NCI-H146 treated with DMSO at 0.1 percent for 48 hours (cell line): Measurements from ENCODE around the gene PRTG.
"Not testable (repeated sequence)": the region's sequence is repeated elsewhere in the genome, so short reads cannot be mapped to it uniquely, and the experiment has no call there.

Experiments used
- DNase-seq: peaks from one replicate; lab custom pipeline; 2025; ENCODE audit not compliant: unreplicated experiment; lab: John Stamatoyannopoulos, UW

PRTG gene

DNA sequence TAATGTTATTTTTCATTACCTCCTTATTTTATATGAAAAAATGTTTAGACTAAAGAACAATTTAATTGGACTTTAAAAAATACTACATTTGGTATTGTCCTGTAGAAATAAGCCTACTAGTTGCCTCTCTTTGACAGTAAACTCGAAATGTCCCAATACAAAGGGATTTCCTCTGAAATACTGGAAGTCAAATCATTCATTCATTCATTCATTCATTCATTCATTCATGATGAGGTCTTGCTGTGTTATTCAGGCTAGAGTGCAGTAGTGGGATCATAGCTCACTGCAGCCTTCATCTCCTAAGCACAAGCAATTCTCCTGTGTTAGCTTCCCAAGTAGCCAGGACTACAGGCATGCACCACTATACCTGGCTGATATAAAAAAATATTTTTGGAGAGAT, 104.2 kb downstream of the PRTG start:
- no peak for DNase-seq

- DNase-seq, result no peak
Measured at GRCh38 chr15:55637086-55637485, 105.9 kb downstream of the PRTG start.

- no peak for DNase-seq
Measured at GRCh38 chr15:55633731-55634130, 109.2 kb downstream of the PRTG start.

GRCh38 chr15:55632434-55632833, 110.5 kb downstream of the PRTG start:
- DNase-seq, result no peak

- no peak for DNase-seq
Measured at GRCh38 chr15:55630858-55631257, 112.1 kb downstream of the PRTG start.

DNA sequence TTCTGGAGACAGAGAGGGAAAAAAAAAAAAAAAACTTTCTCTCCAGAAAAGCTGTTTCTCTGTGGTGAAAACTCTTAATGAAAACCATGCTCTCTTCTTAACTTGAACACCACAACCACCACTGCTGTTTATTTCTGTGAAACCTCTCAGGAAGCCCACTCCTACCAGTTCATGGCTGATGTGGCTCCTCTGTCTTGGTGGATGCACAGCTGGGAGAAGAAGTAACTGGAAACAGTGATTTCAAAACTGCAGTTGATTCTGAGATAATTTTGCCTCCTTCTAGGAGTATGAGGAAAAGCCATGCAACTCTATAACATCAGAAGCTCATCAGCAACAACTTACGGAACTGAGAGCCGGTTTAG, 114.6 kb downstream of the PRTG start:
- DNase-seq, result no peak

- no peak for DNase-seq
Measured at GRCh38 chr15:55627730-55628368, 115.1 kb downstream of the PRTG start.

DNA sequence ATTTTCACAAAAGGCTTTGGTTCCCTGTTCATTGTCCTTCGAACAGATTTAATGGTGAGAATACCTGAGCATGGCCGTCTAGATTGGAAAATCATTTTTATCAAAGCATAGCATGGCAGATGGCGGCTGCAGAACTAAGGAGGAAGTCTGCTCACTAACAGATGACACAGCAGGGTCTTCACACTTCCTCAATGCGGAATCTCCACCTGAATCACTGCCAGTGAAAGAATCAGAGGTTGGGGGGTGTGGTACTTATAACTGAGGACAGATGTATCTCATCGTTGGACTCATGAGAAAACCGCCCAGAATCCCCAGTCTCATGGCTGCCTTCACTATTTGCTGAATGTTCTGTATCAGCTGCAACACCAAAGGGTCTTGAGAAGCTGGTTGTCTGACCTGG, 123.2 kb downstream of the PRTG start:
- no peak for DNase-seq

DNA sequence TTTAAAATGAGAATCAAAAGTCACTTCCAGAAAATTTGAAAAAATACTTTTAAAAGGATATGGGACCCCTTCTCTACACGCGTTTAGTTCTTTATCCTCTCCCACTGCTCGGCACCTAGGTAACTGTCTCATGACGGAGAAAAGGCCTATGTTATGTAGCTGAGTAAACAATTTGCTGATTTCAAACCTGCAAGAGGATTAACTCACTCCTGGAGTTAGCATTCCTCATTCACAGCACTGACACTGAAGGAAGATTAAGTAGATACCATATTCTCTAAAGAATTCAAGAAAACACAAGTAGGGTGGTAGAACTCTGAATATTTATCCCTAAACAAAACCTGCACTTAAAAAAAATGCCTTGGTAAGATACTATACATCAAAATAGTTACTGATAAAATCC, 124.6 kb downstream of the PRTG start:
- no peak for DNase-seq

DNA sequence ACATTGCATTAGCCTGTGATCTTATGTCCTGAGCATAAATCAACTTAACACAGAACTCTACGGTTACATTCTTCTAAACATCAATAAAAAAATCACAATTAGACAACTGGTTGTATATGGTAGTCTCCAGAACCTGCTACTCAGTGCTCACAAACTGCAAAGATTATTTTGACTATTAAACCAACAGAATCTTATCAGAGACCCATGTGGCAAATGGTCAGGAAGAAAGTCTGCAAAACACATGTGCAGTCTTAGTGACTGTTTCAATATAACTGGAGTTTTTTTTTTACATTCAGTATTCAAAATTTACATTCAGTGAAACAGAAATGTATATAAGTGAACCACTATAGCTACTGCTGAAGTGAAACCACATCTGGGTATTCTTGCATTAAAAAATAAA, 127.5 kb downstream of the PRTG start:
- no peak for DNase-seq

DNA sequence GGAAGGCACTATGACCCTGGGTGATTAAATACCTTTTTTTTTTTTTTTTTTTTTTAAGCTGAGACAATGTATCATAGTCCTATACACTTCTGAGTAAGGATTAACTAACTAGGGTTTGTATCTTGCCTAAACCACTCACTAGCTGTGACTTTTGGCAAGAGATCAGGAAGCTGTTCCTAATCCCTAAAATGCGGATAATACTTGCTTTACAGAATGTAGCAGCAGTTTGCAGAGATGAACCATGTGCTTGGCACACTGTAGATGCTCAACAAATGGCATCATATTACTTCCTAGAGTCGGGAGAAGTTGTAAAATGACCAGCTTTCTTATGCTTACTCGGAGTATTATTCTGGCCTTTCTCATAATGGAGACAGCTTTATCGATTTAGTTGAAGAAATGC, 129.2 kb downstream of the PRTG start:
- no peak for DNase-seq

GRCh38 chr15:55606214-55606613, 136.7 kb downstream of the PRTG start:
- no peak for DNase-seq

DNA sequence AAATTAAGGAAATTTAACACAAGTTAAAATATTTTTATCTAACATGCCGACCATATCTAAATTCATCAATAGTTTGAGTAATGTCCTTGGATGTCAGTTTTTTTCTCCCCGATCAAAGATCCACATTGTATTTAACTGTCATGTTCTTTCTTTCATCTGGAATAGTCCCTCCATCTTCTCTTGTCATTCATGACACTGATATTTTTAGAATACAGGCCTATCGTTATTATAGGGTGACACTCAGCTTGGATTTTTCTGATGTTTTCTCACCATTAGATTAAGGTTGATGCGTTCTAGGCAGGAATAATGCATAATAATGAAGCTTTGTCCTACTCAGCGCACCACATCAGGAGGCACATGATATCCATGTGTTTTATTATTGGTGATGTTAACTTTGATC, 141.6 kb downstream of the PRTG start:
- DNase-seq, result no peak

DNA sequence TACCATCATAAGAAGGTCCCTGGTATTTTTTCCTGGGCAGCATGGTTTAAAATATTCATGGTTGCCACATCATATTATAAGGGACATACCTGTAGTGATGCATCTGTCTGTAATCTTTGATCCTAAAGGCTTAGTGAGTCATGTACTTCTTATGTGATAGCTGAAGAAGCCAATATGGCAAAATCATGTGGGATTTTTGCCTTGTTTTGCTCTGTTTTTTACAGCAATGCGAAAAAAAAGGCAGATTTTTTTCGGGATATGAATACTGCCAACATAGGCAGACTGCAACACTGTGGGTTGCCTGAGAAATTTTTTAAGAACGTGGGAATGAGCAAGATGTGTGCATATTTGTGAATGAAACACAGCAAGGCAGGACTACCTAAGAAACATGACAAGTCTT, 143.5 kb downstream of the PRTG start:
- DNase-seq, result no peak

GRCh38 chr15:55593019-55593418, 149.9 kb downstream of the PRTG start:
- DNase-seq, result not testable (repeated sequence)

DNA sequence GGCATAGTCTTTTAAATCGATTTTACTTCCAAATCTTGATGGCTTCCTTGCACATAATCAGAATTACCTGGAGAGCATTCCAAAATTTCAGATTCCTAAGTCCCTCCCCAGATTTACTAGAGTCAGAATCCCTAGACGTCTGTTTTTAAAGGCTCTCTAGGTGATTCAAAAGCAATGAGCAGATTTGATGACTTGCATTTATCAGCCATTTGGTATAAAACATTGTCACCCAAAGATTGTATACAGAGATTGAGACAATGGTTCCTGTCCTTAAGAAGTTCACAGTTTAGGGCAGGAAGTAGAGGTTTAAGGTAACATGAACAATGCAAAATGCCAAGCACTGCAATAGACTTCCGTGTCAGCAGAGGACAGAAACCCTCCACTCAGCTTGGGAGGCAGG, 152.2 kb downstream of the PRTG start:
- DNase-seq, result no peak

- no peak for DNase-seq
Measured at GRCh38 chr15:55589287-55589686, 153.7 kb downstream of the PRTG start.

DNA sequence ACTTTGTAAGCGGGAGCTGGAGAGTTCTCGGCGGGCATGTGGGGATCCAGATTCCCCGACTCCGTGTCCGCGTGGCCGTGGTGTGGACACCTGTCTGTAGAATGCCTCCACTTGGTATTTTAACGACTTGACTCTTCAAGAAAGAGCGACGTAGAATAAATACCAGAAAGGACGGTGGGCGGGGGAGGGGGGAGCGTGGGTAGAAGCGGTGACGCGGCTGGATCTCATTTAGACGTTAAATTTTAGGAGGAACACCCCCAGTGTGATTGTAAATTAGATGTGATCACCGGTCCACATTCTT, 154.2 kb downstream of the PRTG start:
- no peak for DNase-seq

- no peak for DNase-seq
Measured at GRCh38 chr15:55588070-55588814, 154.7 kb downstream of the PRTG start, which contains the start of gene PYGO1. TSS of gene PYGO1 (minus strand) at chr15:55588345. CDS start at chr15:55587883, 462 bp downstream.

GRCh38 chr15:55587321-55588069, 155.5 kb downstream of the PRTG start:
- DNase-seq, result no peak

DNA sequence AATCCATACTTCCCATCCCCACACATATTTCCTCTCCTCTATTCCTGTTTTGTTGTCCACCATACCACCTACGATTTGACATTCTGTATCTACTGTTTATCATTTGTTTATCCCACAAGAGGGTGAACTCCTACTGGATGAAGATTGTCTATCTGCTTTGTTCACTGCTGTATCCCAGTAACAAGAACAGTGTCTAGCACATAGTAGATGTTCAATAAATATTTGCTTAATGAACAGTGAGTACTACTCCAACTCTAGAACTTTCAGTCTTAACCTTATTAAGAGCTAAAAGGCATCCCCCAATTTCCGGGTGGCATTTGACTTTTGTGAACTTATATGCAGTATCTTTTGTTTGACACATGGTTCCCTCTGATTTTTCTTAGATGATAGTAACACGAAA, 156.1 kb downstream of the PRTG start:
- DNase-seq, result no peak

DNA sequence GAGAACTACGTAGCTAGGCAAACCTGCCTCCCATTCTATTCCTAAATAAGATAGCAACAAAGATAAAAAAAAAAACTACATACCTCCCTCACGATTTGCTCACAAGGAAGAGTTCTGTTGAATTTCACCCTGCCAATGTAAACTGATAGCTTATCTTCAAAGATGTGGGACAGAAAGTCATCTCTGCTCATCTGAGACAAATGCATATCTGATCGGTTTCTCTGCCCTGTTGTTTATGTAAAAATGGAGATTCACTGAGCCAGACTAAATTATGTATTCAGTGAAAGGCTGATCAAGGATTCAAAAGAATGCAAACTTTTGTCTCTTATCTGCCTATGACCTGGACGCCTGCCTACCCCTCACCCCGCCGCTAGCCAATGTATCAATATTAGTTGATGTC, 166.0 kb downstream of the PRTG start:
- no peak for DNase-seq
